Cerebellar cortex (tissue), 1 donor: ENCODE data around the gene GRAP.
A peak's percentile ranks its signal among the peaks of the same experiment; 100 is the strongest.

Experiments used
- DNase-seq: peaks from one replicate; pipeline ENCODE4 v3.0.0-alpha.2; 2015; ENCODE audit warnings: low spot score

The GRAP gene

GRCh38 chr17:19018600-19018950 is 28.2 kb downstream of the GRAP start:
- DNase-seq: no peak

- no peak for DNase-seq
Measured at GRCh38 chr17:19017804-19018599, 28.8 kb downstream of the GRAP start.

GRCh38 chr17:19017401-19017800 is 29.4 kb downstream of the GRAP start:
- no peak for DNase-seq

- no peak for DNase-seq
Measured at GRCh38 chr17:19016881-19017280, 29.9 kb downstream of the GRAP start.

- DNase-seq: no peak
Measured at GRCh38 chr17:19016297-19016696, 30.5 kb downstream of the GRAP start.

- DNase-seq: no peak
Measured at GRCh38 chr17:19015428-19015827, 31.3 kb downstream of the GRAP start.

- DNase-seq: no peak
Measured at GRCh38 chr17:19014628-19015215, 32.0 kb downstream of the GRAP start.

- no peak for DNase-seq
Measured at GRCh38 chr17:19013806-19014627, 32.7 kb downstream of the GRAP start.

- no peak for DNase-seq
Measured at GRCh38 chr17:19013226-19013625, 33.5 kb downstream of the GRAP start.

- no peak for DNase-seq
Measured at GRCh38 chr17:19012171-19013080, 34.3 kb downstream of the GRAP start.

- no peak for DNase-seq
Measured at GRCh38 chr17:19011581-19011980, 35.2 kb downstream of the GRAP start.

GRCh38 chr17:19010729-19011505 is 35.8 kb downstream of the GRAP start:
- no peak for DNase-seq

GRCh38 chr17:19009970-19010369 is 36.8 kb downstream of the GRAP start:
- DNase-seq: no peak

- DNase-seq: no peak
Measured at GRCh38 chr17:19006698-19007097, 40.1 kb downstream of the GRAP start.

- no peak for DNase-seq
Measured at GRCh38 chr17:19005789-19006430, 40.8 kb downstream of the GRAP start.

- DNase-seq: no peak
Measured at GRCh38 chr17:19005137-19005773, 41.5 kb downstream of the GRAP start.

- peak; percentile 27 for DNase-seq
Measured at GRCh38 chr17:19004421-19005136, 42.2 kb downstream of the GRAP start, which contains the start of gene FAM83G. TSS of gene FAM83G (minus strand) at chr17:19004764. CDS start at chr17:19004041, 723 bp downstream.

GRCh38 chr17:19003543-19004420 is 43.0 kb downstream of the GRAP start:
- DNase-seq: peak; percentile 29
